Activated CD4-positive, CD25-positive, alpha-beta regulatory T cell treated with anti-CD3 and anti-CD28 coated beads, Interleukin-2, amount 50 U/mL, for 72 hours (primary cell): Measurements from ENCODE around the gene NHERF2.

Experiments used
- DNase-seq: peaks from one replicate; pipeline ENCODE4 v3.0.0; 2021

The NHERF2 gene

DNA sequence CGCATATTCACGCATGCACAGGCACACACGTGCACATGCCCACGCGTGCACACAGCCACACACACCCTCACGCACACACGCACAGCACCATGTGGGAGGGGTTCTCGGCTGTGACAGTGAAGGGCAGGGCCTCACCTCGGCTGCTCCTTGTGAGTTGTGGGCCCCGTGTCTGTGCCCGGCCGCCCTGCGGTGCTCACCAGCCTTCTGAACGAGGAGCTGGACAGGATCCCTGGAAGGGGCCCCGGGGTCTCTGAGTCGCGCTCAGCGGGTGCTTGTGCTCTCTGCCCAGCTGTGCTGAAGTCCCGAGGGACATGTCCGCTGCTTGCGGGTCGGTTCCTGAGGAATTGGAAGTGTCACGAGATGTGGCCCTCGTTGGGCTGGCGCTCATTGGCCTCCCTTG, 37.2 kb downstream of the NHERF2 start:
- DNase-seq = no peak

GRCh38 chr16:2064368-2064945, 37.8 kb downstream of the NHERF2 start:
- DNase-seq = no peak

DNA sequence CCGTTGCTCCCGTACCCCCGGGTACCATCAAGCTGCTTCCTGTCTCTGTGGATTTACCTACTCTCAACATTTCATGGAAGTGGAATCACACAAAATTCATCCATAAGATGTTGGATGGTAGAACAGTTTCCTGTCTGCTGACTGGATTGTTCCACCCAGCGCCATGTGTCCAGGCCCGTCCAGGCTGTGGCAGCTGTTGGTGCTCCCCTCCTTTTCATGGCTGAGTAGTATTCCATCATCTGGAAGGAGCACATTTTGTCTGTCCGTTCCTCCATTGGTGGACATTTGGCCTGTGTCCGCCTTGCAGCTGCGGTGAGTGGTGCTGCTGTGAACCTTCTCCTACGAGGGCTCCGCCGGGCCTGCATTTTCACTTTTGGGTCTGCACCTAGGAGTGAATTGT, 39.4 kb downstream of the NHERF2 start:
- DNase-seq = no peak

DNA sequence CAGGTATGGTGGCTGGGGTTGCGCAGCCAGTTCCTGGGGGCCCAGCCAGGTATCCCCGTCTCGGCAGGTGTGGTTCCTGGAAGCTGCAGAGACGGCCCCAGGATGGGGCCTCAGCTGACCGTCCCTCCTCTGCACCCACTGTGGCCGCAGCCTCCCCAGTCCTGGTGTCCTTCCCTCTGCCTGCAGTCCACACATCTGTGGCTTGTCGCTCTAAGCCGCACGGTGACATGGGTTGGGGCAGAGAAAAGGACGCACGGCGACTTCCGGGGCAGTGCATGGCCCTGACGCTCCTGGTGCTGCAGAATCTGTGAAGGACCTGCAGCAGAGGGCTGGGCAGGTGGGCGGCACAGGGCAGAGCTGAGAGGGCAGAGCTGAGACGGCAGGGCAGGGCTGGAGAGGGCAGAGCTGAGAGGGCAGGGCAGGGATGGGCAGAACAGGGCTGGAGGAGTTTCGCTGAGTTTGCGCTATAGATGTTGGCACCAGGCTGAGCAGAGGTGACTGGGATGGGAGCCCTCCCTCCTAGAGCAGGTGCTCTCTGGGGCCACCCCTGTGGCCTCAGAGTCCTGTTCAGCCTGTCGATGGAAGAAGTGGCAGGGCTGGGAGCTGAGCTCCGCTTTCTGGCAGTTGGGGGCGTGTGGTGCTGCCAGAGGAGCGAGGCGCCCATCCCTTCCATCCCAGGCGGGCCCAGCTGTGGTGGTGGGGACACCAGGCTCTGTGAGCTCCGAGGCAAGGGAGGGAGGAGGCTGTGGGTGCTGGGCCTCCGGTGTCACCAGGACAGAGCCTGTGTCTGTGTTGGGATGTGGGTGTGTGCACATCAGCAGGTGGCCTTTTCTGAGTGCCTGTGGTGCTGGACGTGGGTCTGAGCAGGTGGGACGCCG, 44.1 kb downstream of the NHERF2 start:
- no peak for DNase-seq

- DNase-seq = no peak
Observed at GRCh38 chr16:2071454-2072202, 44.9 kb downstream of the NHERF2 start.

DNA sequence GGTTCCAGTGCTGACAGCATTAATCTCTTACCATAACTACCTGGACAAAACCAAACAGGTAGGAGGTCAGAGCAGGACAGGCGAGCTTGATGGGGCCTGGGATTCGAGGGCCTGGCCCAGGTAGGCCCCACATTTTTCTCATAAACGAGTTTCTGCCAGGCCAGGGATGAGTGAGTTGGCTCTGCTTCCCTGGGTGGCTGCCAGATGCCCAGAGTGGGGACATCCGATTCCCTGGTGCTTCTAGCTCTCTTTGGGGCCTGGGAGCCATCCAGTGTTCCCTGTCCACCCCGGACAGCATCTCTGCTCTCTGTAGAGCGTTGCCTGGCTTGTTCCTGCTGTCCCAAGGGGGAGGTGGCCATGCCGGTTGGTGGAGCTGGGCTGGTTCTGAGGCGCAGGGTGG, 46.2 kb downstream of the NHERF2 start:
- DNase-seq = no peak

DNA sequence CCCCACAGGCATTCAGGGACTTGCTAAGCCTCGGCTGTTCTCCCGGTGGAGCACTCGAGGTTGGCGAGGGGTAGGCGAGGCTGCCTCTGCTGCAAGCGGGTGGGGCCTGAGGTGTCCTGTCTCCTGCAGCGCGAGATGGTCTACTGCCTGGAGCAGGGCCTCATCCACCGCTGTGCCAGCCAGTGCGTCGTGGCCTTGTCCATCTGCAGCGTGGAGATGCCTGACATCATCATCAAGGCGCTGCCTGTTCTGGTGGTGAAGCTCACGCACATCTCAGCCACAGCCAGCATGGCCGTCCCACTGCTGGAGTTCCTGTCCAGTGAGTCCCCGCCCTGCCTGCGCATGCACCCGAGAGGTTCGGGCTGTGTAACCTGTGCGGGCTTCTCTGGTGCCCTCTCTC, 47.4 kb downstream of the NHERF2 start:
- DNase-seq = no peak

- no peak for DNase-seq
Observed at GRCh38 chr16:2075631-2076030, 48.9 kb downstream of the NHERF2 start.

GRCh38 chr16:2076072-2076865, 49.6 kb downstream of the NHERF2 start:
- DNase-seq = no peak

DNA sequence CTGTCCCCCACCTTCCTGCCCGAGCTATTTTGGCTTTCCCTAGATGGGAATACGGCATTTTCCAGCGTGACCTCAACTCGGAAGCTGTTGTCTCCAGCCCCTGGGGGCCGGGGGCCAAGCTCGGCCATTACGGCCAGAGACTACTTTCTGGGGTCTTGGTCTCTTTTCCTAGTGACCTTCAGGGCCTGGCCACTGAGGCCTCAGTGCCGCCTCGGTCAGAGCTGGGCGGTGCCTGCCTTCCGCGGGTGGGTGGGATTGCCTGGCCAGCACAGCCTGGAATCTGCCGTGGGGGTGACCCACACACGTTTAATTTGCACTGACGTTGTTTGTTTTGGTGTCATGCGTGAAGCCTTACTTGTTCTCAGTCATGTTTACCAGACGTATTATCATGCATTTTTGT, 50.3 kb downstream of the NHERF2 start:
- DNase-seq = no peak

DNA sequence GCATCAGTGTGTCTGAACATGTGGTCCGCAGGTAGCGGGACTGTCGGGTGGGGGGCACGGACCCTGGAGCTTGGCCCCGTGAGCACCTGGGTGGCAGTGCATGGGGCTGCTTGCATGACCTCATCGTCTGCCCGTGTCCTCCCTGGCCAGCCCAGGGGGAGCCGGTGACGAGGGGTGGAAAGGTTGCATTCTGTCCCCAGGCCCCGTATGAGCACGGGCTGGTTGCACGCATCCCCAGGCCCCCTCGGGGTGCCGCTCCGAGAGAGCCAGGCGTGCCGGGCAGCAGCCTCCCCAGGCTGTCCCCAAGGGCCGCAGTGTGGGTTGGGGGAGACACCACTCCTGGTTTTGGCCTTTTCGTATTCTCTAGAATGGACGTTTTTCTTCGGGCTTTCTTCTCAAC, 51.0 kb downstream of the NHERF2 start:
- DNase-seq = no peak

- no peak for DNase-seq
Observed at GRCh38 chr16:2078096-2078495, 51.4 kb downstream of the NHERF2 start.

DNA sequence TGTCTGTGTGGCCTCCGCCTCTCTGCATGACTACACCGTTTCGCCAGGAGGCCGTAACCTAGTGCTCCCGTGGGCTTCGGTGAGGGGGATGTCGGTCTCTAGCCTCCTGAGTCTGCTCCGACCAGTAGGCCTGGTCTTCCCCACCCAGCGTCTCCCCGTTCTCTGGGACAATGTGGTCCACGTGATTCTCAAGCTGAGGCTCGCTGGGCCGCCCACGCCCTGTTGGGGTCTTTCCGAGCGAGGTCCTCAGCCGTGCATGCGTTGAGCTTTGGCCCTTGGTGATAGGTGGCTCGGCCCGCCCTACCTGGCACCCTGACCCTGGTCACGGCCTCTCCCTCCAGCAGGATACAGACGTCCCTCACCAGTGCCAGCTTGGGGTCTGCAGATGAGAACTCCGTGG, 52.0 kb downstream of the NHERF2 start:
- DNase-seq = no peak

- no peak for DNase-seq
Observed at GRCh38 chr16:2079311-2079800, 52.7 kb downstream of the NHERF2 start.

GRCh38 chr16:2079991-2080390, 53.3 kb downstream of the NHERF2 start:
- no peak for DNase-seq

- DNase-seq = no peak
Observed at GRCh38 chr16:2081201-2082084, 54.7 kb downstream of the NHERF2 start.

DNA sequence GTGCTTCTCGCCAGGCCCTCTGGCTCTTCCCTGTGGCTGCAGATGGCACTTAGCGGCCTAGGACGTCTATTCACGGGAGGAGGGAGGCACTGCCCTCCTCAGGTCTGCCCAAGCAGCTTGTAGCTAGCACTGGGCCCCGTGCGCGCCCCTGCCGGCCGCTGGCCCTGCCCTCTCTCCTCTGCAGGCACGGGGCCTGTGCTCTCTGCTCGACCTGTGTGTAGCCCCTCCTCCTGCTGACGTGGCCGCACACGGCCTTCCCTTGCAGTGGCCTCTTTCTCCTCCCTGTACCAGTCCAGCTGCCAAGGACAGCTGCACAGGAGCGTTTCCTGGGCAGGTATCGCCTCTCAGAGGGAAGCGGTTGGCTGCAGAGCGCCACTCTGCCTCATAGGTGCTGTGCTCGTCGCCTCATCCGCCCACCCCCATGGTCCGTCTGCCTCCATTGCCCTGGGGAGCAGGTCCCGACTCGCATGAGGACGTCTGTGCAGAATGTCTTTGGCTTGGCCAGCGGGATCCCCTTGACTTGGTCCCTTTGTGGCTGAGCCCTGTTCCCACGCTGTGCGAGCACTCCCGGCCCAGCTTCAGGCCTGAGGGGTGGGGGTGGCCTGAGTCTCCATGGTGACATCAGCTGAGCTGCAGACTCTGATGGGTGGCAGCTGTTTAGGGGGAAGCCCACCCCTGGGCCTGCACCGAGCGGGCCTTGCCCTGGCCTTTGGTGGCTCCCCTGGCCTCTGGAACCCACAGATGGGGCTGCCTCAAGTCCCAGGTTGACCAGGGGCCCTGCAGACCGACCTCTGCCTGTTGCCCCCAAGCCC, 55.7 kb downstream of the NHERF2 start:
- DNase-seq = no peak

DNA sequence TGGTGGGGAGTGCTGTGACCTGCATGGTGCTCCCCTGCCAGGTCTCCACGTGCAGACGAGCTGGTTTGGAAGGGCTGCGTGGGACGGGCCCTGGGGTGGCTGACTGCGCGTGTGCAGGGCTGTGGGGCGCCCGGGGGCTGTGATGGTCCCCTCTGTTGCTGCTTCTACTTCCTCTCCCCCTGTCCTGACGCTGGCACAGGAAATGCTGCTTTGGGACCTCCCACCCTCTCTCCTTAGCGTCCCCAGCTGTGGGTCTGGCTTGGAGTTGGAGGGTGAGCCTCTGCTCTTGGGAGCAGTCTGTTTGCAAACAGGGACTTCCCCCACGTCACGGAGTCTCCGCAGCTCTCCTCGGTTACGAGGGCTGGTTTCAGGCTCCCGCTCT, 56.3 kb downstream of the NHERF2 start:
- DNase-seq = no peak

DNA sequence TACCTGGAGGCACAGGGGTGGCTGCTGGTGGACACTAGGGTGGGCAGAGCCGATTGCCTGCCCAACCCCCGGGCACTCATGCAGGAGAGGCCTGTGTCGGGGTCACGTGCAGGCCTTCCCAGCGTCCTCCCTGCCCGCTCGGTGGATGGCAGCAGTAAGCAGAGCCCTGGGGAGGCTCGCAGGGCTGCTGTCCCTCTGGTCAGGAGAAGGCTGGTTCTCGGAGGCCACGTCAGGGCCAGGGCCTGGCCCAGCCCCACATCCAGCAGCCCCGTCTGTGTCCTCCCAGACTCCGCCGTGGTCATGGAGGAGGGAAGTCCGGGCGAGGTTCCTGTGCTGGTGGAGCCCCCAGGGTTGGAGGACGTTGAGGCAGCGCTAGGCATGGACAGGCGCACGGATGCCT, 56.7 kb downstream of the NHERF2 start:
- no peak for DNase-seq

DNA sequence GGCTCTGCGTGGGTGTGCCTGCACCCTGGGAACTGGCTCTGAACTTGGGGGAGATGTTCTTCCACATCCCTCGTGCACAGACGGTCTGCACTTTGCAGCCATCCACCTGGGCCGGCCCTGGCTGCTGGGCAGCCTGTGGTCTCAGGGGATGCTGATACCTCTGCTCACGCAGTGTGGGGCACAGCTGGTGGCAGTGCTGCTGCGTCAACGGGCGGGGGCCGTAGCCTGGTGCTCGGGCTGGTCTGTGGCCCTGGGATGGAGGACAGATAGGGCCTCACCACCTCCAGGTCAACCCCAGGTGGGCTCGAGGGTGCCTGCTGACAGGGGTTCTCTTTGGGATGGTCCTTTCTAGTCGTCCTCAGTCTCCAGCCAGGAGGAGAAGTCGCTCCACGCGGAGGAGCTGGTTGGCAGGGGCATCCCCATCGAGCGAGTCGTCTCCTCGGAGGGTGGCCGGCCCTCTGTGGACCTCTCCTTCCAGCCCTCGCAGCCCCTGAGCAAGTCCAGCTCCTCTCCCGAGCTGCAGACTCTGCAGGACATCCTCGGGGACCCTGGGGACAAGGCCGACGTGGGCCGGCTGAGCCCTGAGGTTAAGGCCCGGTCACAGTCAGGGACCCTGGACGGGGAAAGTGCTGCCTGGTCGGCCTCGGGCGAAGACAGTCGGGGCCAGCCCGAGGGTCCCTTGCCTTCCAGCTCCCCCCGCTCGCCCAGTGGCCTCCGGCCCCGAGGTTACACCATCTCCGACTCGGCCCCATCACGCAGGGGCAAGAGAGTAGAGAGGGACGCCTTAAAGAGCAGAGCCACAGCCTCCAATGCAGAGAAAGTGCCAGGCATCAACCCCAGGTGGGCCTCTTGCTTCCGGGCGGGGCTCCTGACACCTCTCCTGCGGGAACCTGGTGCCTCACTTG, 57.4 kb downstream of the NHERF2 start:
- DNase-seq = no peak
